ENCODE data around the gene TAF1B. TPM values are rescaled to one million over a fixed set of nuclear protein-coding genes. Genes with fewer than 3 reads are reported as not detected.
"Not testable (repeated sequence)": the region's sequence is repeated elsewhere in the genome, so short reads cannot be mapped to it uniquely, and the experiment has no call there.

TAF1B gene
- total RNA-seq, 2 donors from 2014 or later, result 34.4 to 42.3 TPM

- Mint-ChIP-seq H3K9me3 (peaks cover 19% of the 10 kb centered on the region), H3K27ac (no peak overlapping the region), H3K36me3 (peaks cover 61% of the 10 kb centered on the region), H3K4me1 (ENCODE audit: low read depth in 2 of 2) (peaks cover 0 to 8% of the 10 kb centered on the region in 2 donors), H3K4me3 (no peak overlapping the region), H3K27me3 (no peaks in the 10 kb centered on the region)
- no peak for DNase-seq (ENCODE audit: low spot score)
- no peak for ATAC-seq
Measured at GRCh38 chr2:9858730-9859068, 15.4 kb downstream of the TAF1B start.

GRCh38 chr2:9860922-9861580 lies 17.8 kb downstream of the TAF1B start:
- H3K36me3 Mint-ChIP-seq, result peaks cover 55% of the 10 kb centered on the region
- H3K27ac Mint-ChIP-seq; DNase-seq (ENCODE audit: low spot score); H3K4me3 Mint-ChIP-seq; H3K27me3 Mint-ChIP-seq; ATAC-seq: not testable (repeated sequence)
- H3K4me1 Mint-ChIP-seq (ENCODE audit: low read depth in 2 of 2), result peaks cover 0 to 11% of the 10 kb centered on the region in 2 donors
- H3K9me3 Mint-ChIP-seq, result peaks cover 23% of the 10 kb centered on the region

GRCh38 chr2:9867881-9868280 lies 24.6 kb downstream of the TAF1B start:
- Mint-ChIP-seq H3K4me3 (no peak overlapping the region), H3K27ac (no peak overlapping the region), H3K4me1 (ENCODE audit: low read depth in 2 of 2) (peaks cover 0 to 14% of the 10 kb centered on the region in 2 donors), H3K27me3 (no peaks in the 10 kb centered on the region), H3K9me3 (peaks cover 6% of the 10 kb centered on the region), H3K36me3 (peaks cover 13% of the 10 kb centered on the region)
- DNase-seq (ENCODE audit: low spot score) (no peak), ATAC-seq (no peak)

GRCh38 chr2:9873337-9873736 lies 30.1 kb downstream of the TAF1B start:
- Mint-ChIP-seq H3K27me3 (no peaks in the 10 kb centered on the region), H3K4me1 (ENCODE audit: low read depth in 2 of 2) (peaks cover 0 to 5% of the 10 kb centered on the region in 2 donors), H3K27ac (no peak overlapping the region), H3K4me3 (no peak overlapping the region), H3K9me3 (no peaks in the 10 kb centered on the region), H3K36me3 (peaks cover 32% of the 10 kb centered on the region)
- DNase-seq (ENCODE audit: low spot score) (no peak), ATAC-seq (no peak)

- peaks cover 0 to 4% of the 10 kb centered on the region in 2 donors for H3K4me1 Mint-ChIP-seq (ENCODE audit: low read depth in 2 of 2)
Measured at GRCh38 chr2:9877026-9877425, 33.8 kb downstream of the TAF1B start.

GRCh38 chr2:9877726-9878125 lies 34.5 kb downstream of the TAF1B start:
- DNase-seq (ENCODE audit: low spot score) (no peak), ATAC-seq (no peak)
- H3K36me3 Mint-ChIP-seq, result peaks cover 44% of the 10 kb centered on the region
- H3K9me3 Mint-ChIP-seq, result no peaks in the 10 kb centered on the region
- H3K4me3 Mint-ChIP-seq, result no peak overlapping the region
- no peak overlapping the region for H3K27ac Mint-ChIP-seq
- H3K27me3 Mint-ChIP-seq, result no peaks in the 10 kb centered on the region
- peaks cover 0 to 4% of the 10 kb centered on the region in 2 donors for H3K4me1 Mint-ChIP-seq (ENCODE audit: low read depth in 2 of 2)

More at GRCh38 chr2:9877026-9877425, 33.8 kb downstream of the TAF1B start:
- Mint-ChIP-seq H3K27me3 (no peaks in the 10 kb centered on the region), H3K9me3 (no peaks in the 10 kb centered on the region), H3K4me3 (no peak overlapping the region), H3K27ac (no peak overlapping the region), H3K36me3 (peaks cover 44% of the 10 kb centered on the region)
- no peak for DNase-seq (ENCODE audit: low spot score)
- ATAC-seq, result no peak

- Mint-ChIP-seq H3K4me3 (no peak overlapping the region), H3K27me3 (no peaks in the 10 kb centered on the region), H3K36me3 (peaks cover 32% of the 10 kb centered on the region), H3K9me3 (no peaks in the 10 kb centered on the region), H3K4me1 (ENCODE audit: low read depth in 2 of 2) (peaks cover 0 to 4% of the 10 kb centered on the region in 2 donors), H3K27ac (no peak overlapping the region)
- ATAC-seq (no peak), DNase-seq (ENCODE audit: low spot score) (no peak)
Measured at GRCh38 chr2:9879455-9880194, 36.4 kb downstream of the TAF1B start.

GRCh38 chr2:9883897-9884296 lies 40.6 kb downstream of the TAF1B start:
- Mint-ChIP-seq H3K27ac (no peak overlapping the region), H3K9me3 (peaks cover 7% of the 10 kb centered on the region)

GRCh38 chr2:9884436-9884835 lies 41.2 kb downstream of the TAF1B start:
- peaks cover 7% of the 10 kb centered on the region for H3K9me3 Mint-ChIP-seq
- peaks cover 11 to 22% of the 10 kb centered on the region in 2 donors for H3K4me1 Mint-ChIP-seq (ENCODE audit: low read depth in 2 of 2)
- no peaks in the 10 kb centered on the region for H3K27me3 Mint-ChIP-seq
- no peak overlapping the region for H3K4me3 Mint-ChIP-seq
- ATAC-seq (no peak), DNase-seq (ENCODE audit: low spot score) (no peak)
- H3K36me3 Mint-ChIP-seq, result peaks cover 35% of the 10 kb centered on the region
- H3K27ac Mint-ChIP-seq, result no peak overlapping the region

More at GRCh38 chr2:9883897-9884296, 40.6 kb downstream of the TAF1B start:
- peaks cover 11 to 18% of the 10 kb centered on the region in 2 donors for H3K4me1 Mint-ChIP-seq (ENCODE audit: low read depth in 2 of 2)
- no peak for ATAC-seq
- no peaks in the 10 kb centered on the region for H3K27me3 Mint-ChIP-seq
- no peak overlapping the region for H3K4me3 Mint-ChIP-seq
- no peak for DNase-seq (ENCODE audit: low spot score)
- H3K36me3 Mint-ChIP-seq, result peaks cover 33% of the 10 kb centered on the region

- DNase-seq (ENCODE audit: low spot score) (no peak), ATAC-seq (no peak)
- Mint-ChIP-seq H3K9me3 (peaks cover 7% of the 10 kb centered on the region), H3K4me3 (no peak overlapping the region), H3K27me3 (no peaks in the 10 kb centered on the region), H3K36me3 (peaks cover 35% of the 10 kb centered on the region), H3K4me1 (ENCODE audit: low read depth in 2 of 2) (peaks cover 12 to 24% of the 10 kb centered on the region in 2 donors), H3K27ac (peak overlapping the region in 1 of 2 donors; percentile 22)
Measured at GRCh38 chr2:9885036-9885684, 41.9 kb downstream of the TAF1B start.

- Mint-ChIP-seq H3K4me1 (ENCODE audit: low read depth in 2 of 2) (peaks cover 12 to 24% of the 10 kb centered on the region in 2 donors), H3K4me3 (no peak overlapping the region), H3K36me3 (peaks cover 35% of the 10 kb centered on the region), H3K9me3 (peaks cover 7% of the 10 kb centered on the region), H3K27ac (no peak overlapping the region), H3K27me3 (no peaks in the 10 kb centered on the region)
- ATAC-seq (no peak), DNase-seq (ENCODE audit: low spot score) (no peak)
Measured at GRCh38 chr2:9887513-9887912, 44.2 kb downstream of the TAF1B start.

GRCh38 chr2:9889812-9890261 lies 46.6 kb downstream of the TAF1B start:
- DNase-seq (ENCODE audit: low spot score) (no peak), ATAC-seq (no peak)
- H3K27me3 Mint-ChIP-seq, result no peaks in the 10 kb centered on the region
- H3K27ac Mint-ChIP-seq, result no peak overlapping the region
- peaks cover 7% of the 10 kb centered on the region for H3K9me3 Mint-ChIP-seq
- H3K36me3 Mint-ChIP-seq, result peaks cover 35% of the 10 kb centered on the region
- H3K4me3 Mint-ChIP-seq, result no peak overlapping the region
- peaks cover 12 to 24% of the 10 kb centered on the region in 2 donors for H3K4me1 Mint-ChIP-seq (ENCODE audit: low read depth in 2 of 2)

GRCh38 chr2:9892236-9892635 lies 49.0 kb downstream of the TAF1B start:
- peaks cover 5% of the 10 kb centered on the region for H3K9me3 Mint-ChIP-seq
- peaks cover 27% of the 10 kb centered on the region for H3K36me3 Mint-ChIP-seq
- H3K27ac Mint-ChIP-seq, result no peak overlapping the region
- DNase-seq (ENCODE audit: low spot score) (no peak), ATAC-seq (no peak)
- no peaks in the 10 kb centered on the region for H3K27me3 Mint-ChIP-seq
- H3K4me1 Mint-ChIP-seq (ENCODE audit: low read depth in 2 of 2), result peaks cover 12 to 20% of the 10 kb centered on the region in 2 donors
- H3K4me3 Mint-ChIP-seq, result no peak overlapping the region

Data from natural killer cell treated with Interleukin-12 subunit alpha and Interleukin-12 subunit beta and Interleukin-15 and Interleukin-18, amount 100 ng/mL, for 72 hours (primary cell).